Aorta (tissue), 5 donors: Measurements from ENCODE around the gene ARSA. TPM values are rescaled to one million over a fixed set of nuclear protein-coding genes. Genes with fewer than 3 reads are reported as not detected.

Experiments used
- ATAC-seq: fragments of 200-7000 bp; cut with Tn5 transposase; one replicate; pipeline ENCODE4 v1.9.1; 2022; ENCODE audit warnings: moderate library complexity; ENCODE audit not compliant: low FRiP score
- DNase-seq, 2 donors: peaks; one replicate each; pipeline ENCODE4 v3.0.0-alpha.2; 2020
- H3K27ac ChIP-seq, 2 donors: one replicate each; pipeline ENCODE4 v1.5.1; 2013; ENCODE audit warnings: low read length in 2 of 2, mild to moderate bottlenecking in 2 of 2, moderate library complexity in 2 of 2, control low read depth in 1 of 2, inconsistent platforms in 1 of 2, low read depth in 1 of 2
- H3K27me3 ChIP-seq, 2 donors: one replicate each; pipeline ENCODE4 v1.6.1; 2013; ENCODE audit warnings: control low read depth in 1 of 2, low read length in 1 of 2, mild to moderate bottlenecking in 1 of 2, moderate library complexity in 1 of 2; ENCODE audit not compliant: insufficient read depth in 2 of 2, control insufficient read depth in 1 of 2
- H3K36me3 ChIP-seq, 2 donors: one replicate each; pipeline ENCODE4 v1.6.1; 2013; ENCODE audit warnings: control low read depth in 1 of 2, low read length in 1 of 2, mild to moderate bottlenecking in 1 of 2; ENCODE audit not compliant: insufficient read depth in 2 of 2, control insufficient read depth in 1 of 2
- H3K4me1 ChIP-seq, 2 donors: one replicate each; pipeline ENCODE4 v1.6.1; 2013; ENCODE audit warnings: low read length in 2 of 2, control low read depth in 1 of 2, mild to moderate bottlenecking in 1 of 2, moderate library complexity in 1 of 2; ENCODE audit not compliant: insufficient read depth in 2 of 2, control insufficient read depth in 1 of 2
- H3K4me3 ChIP-seq, 2 donors: one replicate each; pipeline ENCODE4 v1.5.1; 2013; ENCODE audit warnings: low read length in 2 of 2, control low read depth in 1 of 2, mild to moderate bottlenecking in 1 of 2
- H3K9me3 ChIP-seq: one replicate; pipeline ENCODE4 v1.6.1; 2013; ENCODE audit warnings: mild to moderate bottlenecking, low read length; ENCODE audit not compliant: control insufficient read depth
- WGBS, 2 donors: extraction: QIAGEN DNeasy Blood & Tissue Kit; methylation state at CpG; one replicate each; pipeline ENCODE4 v1.1.7; 2013; 5-methylcytosine and 5-hydroxymethylcytosine counted together
- intact Hi-C, 2 donors: fragments of 100-400 bp; cut with DNase I; formaldehyde crosslinking; loops; one replicate each; pipeline versions ENCODE4 v1.14.2 to v1.15.0; 2022
- long read RNA-seq, 2 donors: library from polyadenylated mRNA; unstranded; transcript quantifications; one replicate each; pipeline ENCODE4 v2.0.0, GENCODE V29; 2020 to 2021
- polyA plus RNA-seq, 2 donors: library from polyadenylated mRNA; stranded (reverse); fragments of 200-250 nt; gene quantifications; one replicate each; pipeline ENCODE4 v1.2.3, GENCODE V29; 2013
- total RNA-seq, 2 donors: library from RNA; stranded (reverse); fragmentation: NEBNext Ultra II Directional; extraction: Animal tissue kit (Norgen Biotek cat#: 25700); gene quantifications; one replicate each; pipeline ENCODE4 v1.2.1, GENCODE V29; 2021
- donor health status: healthy with polysubstance abuse.
- donor health status: Bipolar disorder and iron deficiency.
- donor health status: DM: no; HTN: no; CAD: no.
- donor health status: DM: no; HTN: no; CAD: no.
- donor health status: DM: yes; HTN: yes; CAD: no.

Gene ARSA
- total RNA-seq (10 to 100 TPM; 31.4 to 53.5 TPM), polyA plus RNA-seq (100 to 1,000 TPM in 1 of 2 donors, 10 to 100 TPM in 1; 15.7 to 120 TPM)
- long read RNA-seq, donor 1, transcript ARSA-202 (9 exons, 1,895 nt) = minor isoform, 16 of 88 reads
- long read RNA-seq, donor 1, transcript ARSA-201 (8 exons, 2,050 nt) = major isoform, 41 of 88 reads
- long read RNA-seq, donor 1, partial matches to known transcripts = 15 of 88 reads
- long read RNA-seq, donor 1, other reads (novel, unspliced or antisense) = 12 of 88 reads
- long read RNA-seq, donor 2, transcript ARSA-201 (8 exons, 2,050 nt) = major isoform, 16 of 34 reads
- long read RNA-seq, donor 2, partial matches to known transcripts = 3 of 34 reads
- long read RNA-seq, donor 2, other reads (novel, unspliced or antisense) = 8 of 34 reads

DNA sequence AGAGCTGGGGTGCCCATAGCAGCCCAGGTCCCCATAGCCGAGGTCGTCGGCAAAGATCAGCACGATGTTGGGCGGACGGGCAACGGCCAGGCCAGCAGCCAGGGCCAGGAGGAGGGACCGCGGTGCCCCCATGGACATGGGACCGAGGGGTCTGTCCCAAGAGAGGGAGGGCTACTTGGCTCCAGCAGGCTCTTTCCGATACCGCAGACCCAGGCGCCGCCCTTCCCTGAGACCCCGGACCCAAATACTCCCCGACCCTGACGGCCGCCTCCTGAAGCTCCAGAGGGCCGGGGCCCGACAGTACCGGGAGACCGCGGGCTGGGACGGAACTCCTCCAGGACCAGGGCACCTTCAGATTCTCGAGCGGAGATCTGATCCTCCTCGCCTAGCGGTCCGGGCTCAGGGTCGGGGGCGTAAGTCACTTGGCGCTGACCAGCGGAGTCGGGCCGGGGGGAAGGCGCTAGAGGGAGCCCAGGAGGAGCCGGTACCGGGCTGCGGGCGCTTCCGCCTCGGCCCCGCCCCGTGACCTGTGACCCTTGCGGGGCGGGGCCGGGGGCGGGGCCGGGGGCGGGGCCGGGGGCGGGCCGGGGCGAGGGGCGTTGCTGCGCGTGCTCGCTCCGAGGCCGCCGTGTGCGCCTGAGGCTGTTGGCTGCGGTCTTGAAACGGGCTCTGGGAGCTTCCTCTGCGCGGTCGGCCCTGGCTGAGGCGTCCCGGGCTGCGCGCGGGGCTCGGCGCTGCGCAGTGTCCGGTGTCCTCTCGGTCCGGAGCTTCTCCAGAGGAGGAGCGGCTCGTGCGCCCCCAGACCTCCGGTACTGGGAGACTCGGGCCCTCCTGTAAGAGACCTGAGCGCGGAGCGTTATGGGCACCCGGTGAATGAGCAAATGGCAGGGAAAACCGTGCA, at the start of gene ARSA:
Gene ARSA (minus strand): TSS at position 511 of the 901 bp plus-strand sequence. CDS start 373 bp downstream, at position 138.
- 1 to 3% methylated on average over 62 to 88 of the region's 88 CpGs for WGBS, 2 donors
- peak within 1 kb of the TSS in 1 of 2 donors; percentile 19 for H3K27ac ChIP-seq

DNA sequence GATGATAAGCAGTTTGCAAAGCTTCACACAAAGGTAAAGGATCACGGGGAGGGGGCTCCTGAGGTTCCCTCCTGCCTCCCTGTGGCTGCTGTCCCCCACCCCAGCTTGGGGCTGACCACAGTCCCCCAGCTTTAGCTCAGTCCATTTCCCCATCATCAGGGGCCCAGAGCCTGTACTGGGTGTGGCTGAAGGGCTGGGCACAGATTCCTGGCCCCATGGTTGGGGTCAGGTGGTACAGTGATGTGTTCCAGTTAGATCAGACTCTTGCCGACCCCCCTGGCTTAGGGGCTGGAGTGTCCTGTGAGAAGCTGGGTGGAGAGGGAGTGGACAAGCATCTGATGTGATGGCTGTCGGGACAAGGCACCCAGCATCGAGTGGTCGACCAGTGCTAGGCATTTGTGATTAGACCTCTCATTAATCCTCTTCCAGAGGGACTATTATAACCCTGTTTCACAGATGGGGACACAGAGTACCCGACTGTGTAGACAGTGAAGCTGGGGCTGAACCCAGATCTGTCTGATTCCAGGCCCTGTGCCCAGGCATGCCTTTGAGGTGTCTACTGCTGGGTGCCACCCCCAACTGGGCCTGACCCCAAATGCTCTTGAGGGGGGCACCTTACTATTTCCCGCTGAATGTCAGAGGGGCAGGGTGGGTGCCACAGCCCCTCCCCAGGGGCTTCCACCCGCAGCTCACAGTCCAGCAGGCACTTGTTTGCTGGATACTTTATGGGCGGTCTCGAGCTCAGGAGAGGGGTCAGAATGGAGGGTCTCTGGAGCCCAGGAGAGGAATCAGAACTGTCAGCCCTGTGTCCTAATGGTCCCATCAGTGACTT, 48.9 kb upstream of the ARSA start:
- 79% methylated on average over 10 of the region's 10 CpGs for WGBS, 2 donors
- DNase-seq = no peak
- Histone ChIP-seq H3K9me3 (no peaks in the 10 kb centered on the region), H3K36me3 (no peaks in the 10 kb centered on the region), H3K4me1 (no peaks in the 10 kb centered on the region), H3K27ac (no peak overlapping the region), H3K4me3 (no peak overlapping the region), H3K27me3 (no peaks in the 10 kb centered on the region)
- no peak for ATAC-seq
- intact Hi-C loops = no loop called here

More for the DNA sequence above, at the start of gene ARSA:
- peak; percentile 91 to 92 for DNase-seq
- Histone ChIP-seq H3K9me3 (no peaks in the 10 kb centered on the region), H3K4me1 (no peaks in the 10 kb centered on the region), H3K4me3 (peak within 1 kb of the TSS; percentile 76 to 82), H3K36me3 (no peaks in the 10 kb centered on the region), H3K27me3 (no peaks in the 10 kb centered on the region)
- intact Hi-C loops = loop anchor here in 1 of 2 donors (2.0 kb wide), 1 partner anchor 45 kb away; the partner anchor contains the start of gene CHKB
- ATAC-seq = peak; percentile 94

DNA sequence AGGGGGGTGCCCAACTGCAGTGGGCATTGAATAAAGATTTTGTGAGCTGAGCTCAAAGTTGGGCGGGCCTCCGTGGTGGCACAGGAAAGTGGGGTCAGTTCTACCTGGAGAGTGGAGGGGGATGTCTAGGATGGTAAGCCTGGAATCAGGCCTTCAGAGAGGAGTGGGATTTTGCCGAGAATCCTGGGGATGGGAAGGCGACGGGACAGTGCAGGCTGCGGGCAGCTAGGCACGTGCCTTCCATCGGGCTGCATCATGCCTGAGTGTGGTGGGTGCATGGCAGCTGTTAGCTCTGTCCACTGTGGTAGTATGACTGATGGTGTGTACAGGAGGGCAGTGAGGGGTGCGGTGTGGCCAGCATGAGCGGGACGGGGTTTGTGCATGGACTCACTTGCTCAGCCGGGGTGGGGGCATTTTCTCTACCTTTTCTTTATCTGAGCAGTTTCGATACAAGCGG, 48.3 kb upstream of the ARSA start:
- intact Hi-C loops = no loop called here
- WGBS, 2 donors = 89 to 91% methylated on average over 14 of the region's 14 CpGs
- H3K9me3 ChIP-seq = no peaks in the 10 kb centered on the region
- no peak overlapping the region for H3K27ac ChIP-seq
- H3K36me3 ChIP-seq = no peaks in the 10 kb centered on the region
- no peak overlapping the region for H3K4me3 ChIP-seq
- H3K27me3 ChIP-seq = no peaks in the 10 kb centered on the region
- no peak for DNase-seq
- H3K4me1 ChIP-seq = no peaks in the 10 kb centered on the region
- ATAC-seq = no peak

DNA sequence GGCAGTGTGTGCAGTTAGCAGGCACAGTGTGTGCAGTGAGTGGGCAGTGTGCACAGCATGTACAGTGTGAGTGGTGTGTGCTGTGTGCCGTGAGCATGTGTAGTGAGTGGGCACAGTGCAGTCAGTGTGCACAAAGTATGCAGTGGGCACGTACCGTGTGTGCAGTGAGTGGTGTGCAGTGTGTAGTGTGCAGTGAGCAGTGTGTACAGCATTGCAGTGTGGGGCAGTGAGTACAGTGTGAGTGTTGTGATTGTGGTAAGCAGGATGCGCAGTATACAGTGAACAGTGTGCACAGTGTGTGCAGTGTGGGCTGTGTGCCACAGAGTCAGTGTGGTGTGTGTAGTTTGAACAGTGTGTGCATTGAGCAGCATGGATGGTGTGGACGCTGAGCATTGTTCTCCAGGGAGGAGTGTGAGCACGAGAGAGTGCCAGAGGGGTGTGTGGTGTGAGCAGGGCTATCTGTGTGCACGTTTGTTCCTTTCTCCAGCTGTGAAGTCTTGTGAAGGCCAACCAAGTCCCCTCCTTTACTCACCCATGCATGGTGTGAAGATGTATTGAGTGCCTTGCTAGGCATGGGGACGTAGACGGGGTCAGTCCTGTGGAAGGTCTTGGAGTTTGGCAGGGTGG, 47.7 kb upstream of the ARSA start:
- Histone ChIP-seq H3K27ac (no peak overlapping the region), H3K4me1 (no peaks in the 10 kb centered on the region), H3K36me3 (no peaks in the 10 kb centered on the region), H3K4me3 (no peak overlapping the region), H3K27me3 (no peaks in the 10 kb centered on the region), H3K9me3 (no peaks in the 10 kb centered on the region)
- DNase-seq (no peak), ATAC-seq (no peak)
- 67 to 74% methylated on average over 9 of the region's 9 CpGs for WGBS, 2 donors
- intact Hi-C loops = no loop called here

DNA sequence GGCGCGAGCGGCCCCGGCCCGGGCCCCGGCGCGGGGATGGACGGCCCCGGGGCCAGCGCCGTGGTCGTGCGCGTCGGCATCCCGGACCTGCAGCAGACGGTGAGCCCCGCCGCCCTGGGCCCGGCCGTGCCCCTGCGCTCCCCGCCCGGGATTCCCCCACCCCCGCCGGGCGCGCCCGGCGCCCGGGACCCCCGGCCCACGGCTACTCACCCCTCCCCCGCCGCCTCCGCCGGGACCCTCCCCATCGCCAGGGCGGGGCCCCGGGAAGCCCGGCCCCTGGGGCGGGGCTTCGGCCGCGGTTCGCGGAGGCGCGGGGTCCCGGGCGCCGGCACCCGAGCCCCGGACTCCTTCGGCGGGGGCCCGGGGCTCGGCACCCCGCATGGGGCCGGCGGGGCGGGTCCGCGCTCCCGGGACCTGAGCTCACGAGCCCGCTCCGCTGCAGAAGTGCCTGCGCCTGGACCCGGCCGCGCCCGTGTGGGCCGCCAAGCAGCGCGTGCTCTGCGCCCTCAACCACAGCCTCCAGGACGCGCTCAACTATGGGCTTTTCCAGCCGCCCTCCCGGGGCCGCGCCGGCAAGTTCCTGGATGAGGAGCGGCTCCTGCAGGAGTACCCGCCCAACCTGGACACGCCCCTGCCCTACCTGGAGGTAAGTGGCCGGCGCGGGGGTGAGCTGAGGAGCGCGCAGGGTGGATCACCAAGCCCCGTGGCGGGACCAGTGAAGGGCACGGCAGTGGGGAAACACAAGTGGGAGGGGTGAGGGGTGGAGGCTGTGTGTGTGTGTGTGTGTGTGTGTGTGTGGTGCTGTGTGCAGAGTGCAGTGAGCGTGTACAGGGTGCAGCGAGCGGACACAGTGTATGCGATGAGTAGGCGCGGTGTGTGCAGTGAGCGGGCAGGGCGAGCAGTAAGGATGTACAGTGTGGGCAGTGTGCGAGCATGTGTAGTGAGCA, 46.9 kb upstream of the ARSA start:
- Histone ChIP-seq H3K36me3 (no peaks in the 10 kb centered on the region), H3K27me3 (no peaks in the 10 kb centered on the region), H3K27ac (no peak overlapping the region), H3K9me3 (no peaks in the 10 kb centered on the region), H3K4me1 (no peaks in the 10 kb centered on the region), H3K4me3 (peak overlapping the region in 1 of 2 donors; percentile 28)
- DNase-seq (no peak), ATAC-seq (no peak)
- 5 to 7% methylated on average over 57 to 105 of the region's 105 CpGs for WGBS, 2 donors
- intact Hi-C loops = no loop called here

DNA sequence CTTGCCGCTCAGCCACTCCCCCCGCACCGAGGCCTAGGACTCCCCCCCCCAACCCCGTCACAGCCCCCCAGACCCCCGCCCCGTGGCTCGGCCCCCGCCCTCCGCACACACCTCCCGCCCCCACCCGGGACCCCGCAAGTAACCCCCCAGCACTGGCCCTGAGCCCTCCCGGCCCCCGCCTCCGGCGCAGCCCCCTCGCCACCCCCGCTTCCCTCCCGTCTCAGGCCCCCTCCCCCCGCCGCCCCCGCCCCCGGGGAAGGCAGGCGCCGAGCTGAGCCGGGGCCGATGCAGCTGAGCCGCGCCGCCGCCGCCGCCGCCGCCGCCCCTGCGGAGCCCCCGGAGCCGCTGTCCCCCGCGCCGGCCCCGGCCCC, 46.2 kb upstream of the ARSA start:
- Histone ChIP-seq H3K4me3 (peak overlapping the region in 1 of 2 donors; percentile 28), H3K4me1 (no peaks in the 10 kb centered on the region), H3K36me3 (no peaks in the 10 kb centered on the region), H3K9me3 (no peaks in the 10 kb centered on the region), H3K27ac (no peak overlapping the region), H3K27me3 (no peaks in the 10 kb centered on the region)
- ATAC-seq = no peak
- DNase-seq = no peak
- intact Hi-C loops = no loop called here
- 2% methylated on average over 42 of the region's 43 CpGs; no CpG with 5 or more reads in 1 of the 2 donors for WGBS, 2 donors

DNA sequence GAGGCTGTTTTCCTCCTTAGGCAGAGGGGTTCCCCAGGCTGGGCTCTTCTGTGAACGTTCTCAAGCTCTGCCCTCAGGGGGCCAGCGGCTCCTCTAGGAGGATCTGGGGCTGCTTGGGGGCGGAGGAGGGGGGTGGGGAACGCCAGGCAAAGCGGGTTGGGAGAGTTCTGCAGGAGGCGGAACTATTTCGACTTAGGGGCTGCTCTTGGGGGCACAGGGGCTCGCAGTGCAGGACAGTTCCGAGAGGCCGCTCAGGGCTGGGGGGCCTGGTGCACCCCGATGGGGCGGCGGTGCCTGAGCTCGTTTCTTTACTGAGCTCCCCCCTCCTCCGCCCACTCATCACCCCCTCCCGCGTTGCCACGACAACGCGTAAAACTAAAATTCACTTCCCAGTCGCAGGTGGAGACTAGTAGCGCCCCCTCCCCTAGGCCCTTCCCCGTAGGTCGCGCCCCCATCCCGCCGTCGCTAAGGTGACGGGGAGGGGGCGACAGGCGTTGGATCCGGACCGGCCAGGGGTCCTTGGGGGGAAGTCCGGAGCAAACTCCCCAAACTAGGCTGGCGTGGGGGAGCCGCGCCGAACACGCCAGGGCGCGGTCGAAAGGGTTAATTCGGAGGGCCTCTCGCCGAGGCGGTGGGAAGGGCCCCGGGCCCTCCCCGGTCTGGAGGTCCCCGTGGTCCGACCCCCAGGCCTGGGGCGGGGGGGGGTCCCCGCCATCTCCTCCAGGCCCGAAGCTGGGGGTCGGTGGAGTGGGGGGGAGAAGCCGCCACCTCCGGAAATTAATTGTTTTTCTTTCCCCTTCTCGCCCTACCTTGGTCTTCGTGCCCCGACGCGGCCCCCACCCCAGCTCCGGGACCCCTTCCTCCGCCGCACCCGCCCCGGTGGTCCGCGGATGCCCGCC, 45.5 kb upstream of the ARSA start:
- H3K27me3 ChIP-seq = no peaks in the 10 kb centered on the region
- no peak overlapping the region for H3K4me3 ChIP-seq
- H3K27ac ChIP-seq = no peak overlapping the region
- H3K4me1 ChIP-seq = no peaks in the 10 kb centered on the region
- intact Hi-C loops = no loop called here
- WGBS, 2 donors = 2 to 3% methylated on average over 48 to 69 of the region's 69 CpGs
- ATAC-seq (no peak), DNase-seq (no peak)
- no peaks in the 10 kb centered on the region for H3K36me3 ChIP-seq
- H3K9me3 ChIP-seq = no peaks in the 10 kb centered on the region
